ENCODE measurements around the gene ITGA2. TPM values are rescaled to one million over a fixed set of nuclear protein-coding genes. Genes with fewer than 3 reads are reported as not detected.

The ITGA2 gene
- polyA plus RNA-seq, 1 donor from 2014 or later = not detected

GRCh38 chr5:52998552-52999313 is 9.6 kb downstream of the ITGA2 start:
- H3K9me3 Mint-ChIP-seq = no peaks in the 10 kb centered on the region
- H3K36me3 Mint-ChIP-seq = no peaks in the 10 kb centered on the region
- H3K27ac Mint-ChIP-seq = no peak overlapping the region
- peaks cover 0 to 1% (median 0%) of the 10 kb centered on the region in 3 donors for H3K4me1 Mint-ChIP-seq
- no peak overlapping the region for H3K4me3 Mint-ChIP-seq
- H3K27me3 Mint-ChIP-seq = peaks cover 5% of the 10 kb centered on the region

DNA sequence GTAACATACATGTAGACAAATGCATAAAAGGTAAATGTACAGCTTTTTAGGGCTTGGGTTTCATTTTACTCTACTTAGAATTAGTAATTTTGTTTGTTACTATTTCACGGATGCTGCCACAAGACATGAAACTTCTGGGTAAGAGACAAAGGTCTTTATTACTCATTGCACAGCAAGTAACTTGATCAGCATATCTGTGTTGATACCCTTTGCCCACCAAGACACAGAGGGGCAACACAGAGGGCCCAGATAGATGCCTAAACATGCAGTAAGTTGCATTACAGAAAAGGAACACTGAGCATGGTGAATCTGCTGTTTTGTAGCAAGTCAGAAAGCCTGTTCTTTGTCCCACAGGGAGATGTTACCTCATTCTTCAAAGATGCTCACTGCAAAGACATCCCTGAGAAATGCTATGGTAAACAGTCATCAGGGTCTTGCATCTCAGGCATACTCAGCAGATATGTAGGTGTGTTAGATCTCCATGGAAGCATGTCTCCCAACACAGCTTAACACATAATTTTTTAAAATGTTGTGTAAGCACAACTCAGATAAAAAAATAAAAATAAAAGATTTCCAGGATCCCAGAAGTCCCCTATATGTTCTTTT is 10.3 kb downstream of the ITGA2 start:
- no peak overlapping the region for H3K27ac Mint-ChIP-seq
- H3K9me3 Mint-ChIP-seq = no peaks in the 10 kb centered on the region
- no peak overlapping the region for H3K4me3 Mint-ChIP-seq
- peaks cover 0 to 1% (median 0%) of the 10 kb centered on the region in 3 donors for H3K4me1 Mint-ChIP-seq
- H3K36me3 Mint-ChIP-seq = no peaks in the 10 kb centered on the region
- H3K27me3 Mint-ChIP-seq = peaks cover 5% of the 10 kb centered on the region

GRCh38 chr5:53001541-53001940 is 12.4 kb downstream of the ITGA2 start:
- Mint-ChIP-seq H3K9me3 (no peaks in the 10 kb centered on the region), H3K27me3 (peaks cover 5% of the 10 kb centered on the region), H3K27ac (no peak overlapping the region), H3K4me3 (no peak overlapping the region), H3K36me3 (no peaks in the 10 kb centered on the region), H3K4me1 (peaks cover 0 to 1% (median 0%) of the 10 kb centered on the region in 3 donors)

DNA sequence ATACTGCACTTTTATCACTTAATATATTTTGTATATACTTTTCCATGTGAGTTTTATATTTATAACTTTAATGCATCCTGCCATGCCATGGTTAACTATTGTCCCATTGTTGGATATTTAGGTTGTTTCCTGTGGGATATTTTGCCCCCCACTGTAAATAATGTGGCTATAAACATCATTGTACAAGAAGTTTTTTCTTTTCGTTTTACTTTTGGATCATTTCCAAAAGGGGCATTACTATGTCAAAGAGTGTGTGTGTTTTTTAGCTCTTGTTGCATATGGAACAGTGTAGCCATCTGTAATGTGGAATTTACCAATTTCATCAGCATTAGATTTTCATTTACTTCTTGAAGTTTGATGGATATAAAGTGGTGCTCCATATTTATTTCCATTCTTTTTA is 13.3 kb downstream of the ITGA2 start:
- peaks cover 5% of the 10 kb centered on the region for H3K27me3 Mint-ChIP-seq
- peaks cover 0 to 1% (median 1%) of the 10 kb centered on the region in 3 donors for H3K4me1 Mint-ChIP-seq
- no peaks in the 10 kb centered on the region for H3K36me3 Mint-ChIP-seq
- no peak overlapping the region for H3K27ac Mint-ChIP-seq
- no peaks in the 10 kb centered on the region for H3K9me3 Mint-ChIP-seq
- no peak overlapping the region for H3K4me3 Mint-ChIP-seq

DNA sequence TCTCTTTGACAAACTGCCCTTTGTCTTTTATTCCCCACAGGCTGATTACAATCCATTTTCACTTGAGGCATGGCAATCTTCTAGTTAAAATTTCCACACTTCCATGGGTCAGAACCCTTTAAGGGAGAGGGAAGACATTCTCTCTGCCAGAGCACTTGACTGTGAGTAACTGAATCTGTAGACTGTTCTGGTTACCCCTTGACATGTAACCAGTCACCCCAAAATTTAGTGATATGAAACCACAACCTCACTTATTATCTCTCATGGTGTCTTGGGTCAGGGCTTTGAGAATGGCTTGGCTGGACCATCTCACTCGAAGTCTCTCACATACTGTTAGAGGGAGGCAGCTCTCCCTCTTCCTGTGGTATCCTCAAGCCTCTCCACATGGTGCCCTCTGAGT is 14.0 kb downstream of the ITGA2 start:
- Mint-ChIP-seq H3K4me3 (no peak overlapping the region), H3K9me3 (no peaks in the 10 kb centered on the region), H3K4me1 (peaks cover 0 to 1% (median 1%) of the 10 kb centered on the region in 3 donors), H3K36me3 (no peaks in the 10 kb centered on the region), H3K27me3 (peaks cover 5% of the 10 kb centered on the region), H3K27ac (no peak overlapping the region)

GRCh38 chr5:53006911-53007890 is 18.0 kb downstream of the ITGA2 start:
- Mint-ChIP-seq H3K27me3 (no peaks in the 10 kb centered on the region), H3K4me1 (peaks cover 0 to 1% (median 0%) of the 10 kb centered on the region in 3 donors), H3K27ac (no peak overlapping the region), H3K4me3 (peak overlapping the region in 1 of 4 donors; percentile 11), H3K36me3 (no peaks in the 10 kb centered on the region), H3K9me3 (no peaks in the 10 kb centered on the region)

DNA sequence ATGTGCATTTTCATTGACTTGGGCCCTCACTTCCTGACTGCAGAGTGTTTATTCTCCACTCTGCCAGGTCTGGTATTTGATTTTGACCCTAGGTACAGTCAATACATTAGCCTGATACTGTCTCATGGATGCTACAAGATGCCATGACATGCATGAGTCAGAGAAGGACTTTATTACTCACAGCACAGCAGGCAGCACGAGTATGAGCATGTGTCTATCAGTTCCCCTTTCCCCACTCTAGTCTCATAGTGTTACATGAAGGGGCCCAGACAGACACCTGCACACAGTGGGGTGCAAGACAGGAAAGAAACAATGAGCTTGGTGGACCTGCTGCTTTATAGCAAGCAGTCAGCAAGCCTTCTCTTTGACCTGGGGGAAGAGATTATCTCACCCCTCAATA is 19.6 kb downstream of the ITGA2 start:
- Mint-ChIP-seq H3K27ac (no peak overlapping the region), H3K27me3 (no peaks in the 10 kb centered on the region), H3K4me1 (peaks cover 0 to 1% (median 0%) of the 10 kb centered on the region in 3 donors), H3K4me3 (no peak overlapping the region), H3K9me3 (peaks cover 0 to 8% (median 1%) of the 10 kb centered on the region in 3 donors), H3K36me3 (no peaks in the 10 kb centered on the region)

- H3K4me1 Mint-ChIP-seq = peaks cover 0 to 1% (median 0%) of the 10 kb centered on the region in 3 donors
- no peaks in the 10 kb centered on the region for H3K27me3 Mint-ChIP-seq
- no peaks in the 10 kb centered on the region for H3K36me3 Mint-ChIP-seq
- H3K4me3 Mint-ChIP-seq = no peak overlapping the region
- no peak overlapping the region for H3K27ac Mint-ChIP-seq
- H3K9me3 Mint-ChIP-seq = peaks cover 1 to 14% (median 9%) of the 10 kb centered on the region in 3 donors
Measured at GRCh38 chr5:53009816-53010215, 20.7 kb downstream of the ITGA2 start.

- Mint-ChIP-seq H3K4me1 (peaks cover 0 to 1% (median 0%) of the 10 kb centered on the region in 3 donors), H3K27me3 (peaks cover under 1% of the 10 kb centered on the region), H3K9me3 (peaks cover 1 to 20% (median 12%) of the 10 kb centered on the region in 3 donors), H3K4me3 (no peak overlapping the region), H3K27ac (no peak overlapping the region), H3K36me3 (no peaks in the 10 kb centered on the region)
Measured at GRCh38 chr5:53010814-53011213, 21.7 kb downstream of the ITGA2 start.

DNA sequence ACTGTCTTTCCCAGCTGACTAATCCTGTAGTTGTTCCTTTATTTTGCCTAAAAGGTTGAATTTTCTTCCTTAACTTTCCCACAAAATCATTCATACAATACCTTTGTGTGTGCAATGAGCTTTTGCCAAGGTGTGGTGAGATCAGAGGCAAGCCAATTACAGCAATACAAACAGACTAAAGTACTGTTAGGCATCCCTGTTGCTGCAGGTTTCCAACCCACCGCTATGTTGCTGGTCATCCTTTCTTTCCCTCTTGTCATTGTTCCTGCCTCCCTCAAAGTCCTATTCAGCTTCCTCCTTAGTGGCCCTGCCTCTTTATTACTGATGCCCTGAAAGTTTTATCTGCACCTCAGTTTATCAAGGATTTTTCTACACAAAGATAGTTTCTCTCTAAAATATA is 22.1 kb downstream of the ITGA2 start:
- H3K4me1 Mint-ChIP-seq = peaks cover 0 to 1% (median 0%) of the 10 kb centered on the region in 3 donors

DNA sequence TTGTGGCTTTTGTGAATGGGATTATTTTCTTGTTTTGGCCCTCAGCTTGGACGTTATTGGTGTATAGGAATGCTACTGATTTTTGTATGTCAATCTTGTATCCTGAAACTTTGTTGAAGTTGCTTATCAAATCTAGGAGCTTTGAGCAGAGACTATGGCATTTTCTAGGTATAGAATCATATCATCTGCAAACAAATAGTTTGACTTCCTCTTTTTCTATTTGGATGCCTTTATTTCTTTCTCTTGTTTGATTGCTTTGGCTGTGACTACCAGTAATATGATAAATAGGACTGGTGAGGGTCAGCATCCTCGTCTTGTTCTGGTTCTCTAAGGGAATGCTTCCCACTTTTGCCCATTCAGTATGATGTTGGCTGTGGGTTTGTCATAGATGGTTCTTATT is 24.7 kb downstream of the ITGA2 start:
- Mint-ChIP-seq H3K36me3 (no peaks in the 10 kb centered on the region), H3K4me3 (no peak overlapping the region), H3K9me3 (peaks cover 3 to 20% (median 12%) of the 10 kb centered on the region in 3 donors)

More for the DNA sequence above, 22.1 kb downstream of the ITGA2 start:
- Mint-ChIP-seq H3K4me3 (no peak overlapping the region), H3K9me3 (peaks cover 1 to 20% (median 12%) of the 10 kb centered on the region in 3 donors), H3K36me3 (no peaks in the 10 kb centered on the region), H3K27me3 (peaks cover 1% of the 10 kb centered on the region), H3K27ac (no peak overlapping the region)

DNA sequence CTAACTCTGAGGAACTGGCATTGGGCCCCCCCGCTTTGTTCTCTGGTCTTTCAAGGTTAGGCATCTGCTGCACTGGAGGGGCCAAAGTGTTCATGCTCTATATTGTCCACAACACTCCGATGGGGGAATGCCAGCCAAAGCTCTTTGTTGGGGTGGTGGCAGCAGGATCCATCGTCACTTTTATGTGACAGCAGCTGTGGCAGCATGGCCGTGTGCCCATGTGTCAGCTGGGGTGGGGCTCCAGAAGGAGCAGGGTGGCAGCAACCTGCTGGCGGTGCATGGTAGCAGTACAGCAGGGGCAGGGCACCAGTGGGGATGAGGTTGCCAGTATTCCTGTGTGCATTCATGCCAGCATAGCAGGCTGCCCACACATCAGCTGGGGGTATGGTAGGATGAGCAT is 28.2 kb downstream of the ITGA2 start:
- Mint-ChIP-seq H3K27me3 (peaks cover 5% of the 10 kb centered on the region), H3K27ac (no peak overlapping the region), H3K4me1 (peaks cover 0 to 1% (median 0%) of the 10 kb centered on the region in 3 donors), H3K4me3 (no peak overlapping the region), H3K36me3 (no peaks in the 10 kb centered on the region), H3K9me3 (peaks cover 3 to 20% (median 16%) of the 10 kb centered on the region in 3 donors)

More for the DNA sequence above, 24.7 kb downstream of the ITGA2 start:
- peaks cover 3% of the 10 kb centered on the region for H3K27me3 Mint-ChIP-seq
- no peak overlapping the region for H3K27ac Mint-ChIP-seq
- peaks cover 0 to 1% (median 0%) of the 10 kb centered on the region in 3 donors for H3K4me1 Mint-ChIP-seq

DNA sequence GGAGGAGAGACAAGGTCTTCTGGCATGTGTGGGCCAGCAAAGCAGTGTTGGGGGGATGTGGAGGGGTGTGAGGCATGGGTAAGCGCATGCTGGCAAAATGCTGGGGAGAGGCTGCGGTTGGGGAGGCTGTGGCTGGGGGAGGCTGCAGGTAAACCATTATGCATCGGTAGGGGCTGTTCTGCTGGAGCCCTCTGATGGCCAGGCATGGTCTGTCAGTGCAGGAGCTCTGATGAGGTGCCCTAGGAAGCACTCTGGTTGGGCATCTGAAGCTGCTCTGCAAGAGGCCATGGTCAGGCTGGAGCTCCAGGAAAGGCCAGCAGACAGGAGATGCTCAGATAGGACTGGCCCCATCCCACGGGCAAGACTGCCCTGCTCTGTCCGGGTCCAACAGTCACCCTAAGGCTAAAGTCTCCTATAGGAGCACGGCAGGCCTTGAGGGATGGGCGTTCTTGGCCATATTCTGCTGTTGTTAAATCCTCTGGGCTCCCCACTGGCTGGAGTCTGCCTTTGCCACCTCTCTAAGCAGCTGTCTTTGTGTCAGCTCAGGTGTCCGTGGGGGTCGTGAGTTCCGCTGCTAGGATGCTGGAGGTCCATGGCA is 28.7 kb downstream of the ITGA2 start:
- no peak overlapping the region for H3K27ac Mint-ChIP-seq
- peaks cover 5% of the 10 kb centered on the region for H3K27me3 Mint-ChIP-seq
- H3K4me1 Mint-ChIP-seq = peaks cover 0 to 1% (median 0%) of the 10 kb centered on the region in 3 donors
- no peak overlapping the region for H3K4me3 Mint-ChIP-seq
- no peaks in the 10 kb centered on the region for H3K36me3 Mint-ChIP-seq
- peaks cover 3 to 19% (median 16%) of the 10 kb centered on the region in 3 donors for H3K9me3 Mint-ChIP-seq

DNA sequence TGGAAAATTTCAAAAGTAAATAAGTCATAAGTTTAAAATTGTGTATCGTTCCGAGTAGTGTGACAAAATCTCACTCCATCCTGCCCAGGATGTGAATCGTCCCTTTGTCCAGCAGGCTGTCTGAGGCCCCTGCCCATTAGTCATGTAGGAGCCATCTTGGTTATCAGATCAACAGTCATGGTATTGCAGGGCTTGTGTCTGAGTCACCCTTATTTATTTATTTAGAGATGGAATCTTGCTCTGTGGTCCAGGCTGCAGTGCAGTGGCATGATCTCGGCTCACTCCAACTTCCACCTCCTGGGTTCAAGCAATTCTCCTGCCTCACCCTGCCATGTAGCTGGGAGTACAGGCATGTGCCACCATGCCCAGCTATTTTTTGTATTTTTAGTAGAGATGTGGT is 30.2 kb downstream of the ITGA2 start:
- Mint-ChIP-seq H3K27me3 (peaks cover 5% of the 10 kb centered on the region), H3K27ac (no peak overlapping the region), H3K4me3 (no peak overlapping the region), H3K4me1 (peaks cover 0 to 1% (median 0%) of the 10 kb centered on the region in 3 donors), H3K36me3 (no peaks in the 10 kb centered on the region), H3K9me3 (peaks cover 1 to 10% (median 6%) of the 10 kb centered on the region in 3 donors)

Data from IgD-negative memory B cell (primary cell).